Activated naive CD4-positive, alpha-beta T cell treated with anti-CD3 and anti-CD28 coated beads, Interleukin-2, amount 50 U/mL, for 24 hours (primary cell): ENCODE results near the gene GSTM3.
"Not testable (repeated sequence)": the region's sequence is repeated elsewhere in the genome, so short reads cannot be mapped to it uniquely, and the experiment has no call there.

Experiments used
- H3K27ac Mint-ChIP-seq: one replicate; pipeline ENCODE4 v1.8.0; 2021; ENCODE audit warnings: mild to moderate bottlenecking, mixed read lengths
- H3K27me3 Mint-ChIP-seq: one replicate; pipeline ENCODE4 v1.8.0; 2021; ENCODE audit warnings: mixed read lengths
- H3K36me3 Mint-ChIP-seq: one replicate; pipeline ENCODE4 v1.8.0; 2021; ENCODE audit warnings: mixed read lengths
- H3K4me1 Mint-ChIP-seq: one replicate; pipeline ENCODE4 v1.8.0; 2021; ENCODE audit warnings: mixed read lengths
- H3K4me3 Mint-ChIP-seq: one replicate; pipeline ENCODE4 v1.8.0; 2021; ENCODE audit warnings: mild to moderate bottlenecking, mixed read lengths
- H3K9me3 Mint-ChIP-seq: one replicate; pipeline ENCODE4 v1.8.0; 2021; ENCODE audit warnings: mixed read lengths

GSTM3 gene

GRCh38 chr1:109708949-109709348 is 31.9 kb downstream of the GSTM3 start:
- not testable (repeated sequence) for H3K9me3 Mint-ChIP-seq, H3K4me3 Mint-ChIP-seq, H3K27ac Mint-ChIP-seq, H3K27me3 Mint-ChIP-seq, H3K4me1 Mint-ChIP-seq
- peaks cover 20% of the 10 kb centered on the region for H3K36me3 Mint-ChIP-seq

- H3K36me3 Mint-ChIP-seq = peaks cover 24% of the 10 kb centered on the region
- no peaks in the 10 kb centered on the region for H3K27me3 Mint-ChIP-seq
- no peak overlapping the region for H3K27ac Mint-ChIP-seq
- no peaks in the 10 kb centered on the region for H3K4me1 Mint-ChIP-seq
- no peaks in the 10 kb centered on the region for H3K9me3 Mint-ChIP-seq
- H3K4me3 Mint-ChIP-seq = no peak overlapping the region
Measured at GRCh38 chr1:109705411-109705810, 35.4 kb downstream of the GSTM3 start.

GRCh38 chr1:109704173-109704572 is 36.7 kb downstream of the GSTM3 start:
- no peak overlapping the region for H3K27ac Mint-ChIP-seq
- H3K27me3 Mint-ChIP-seq = no peaks in the 10 kb centered on the region
- H3K36me3 Mint-ChIP-seq = peaks cover 20% of the 10 kb centered on the region
- H3K4me1 Mint-ChIP-seq = no peaks in the 10 kb centered on the region
- no peak overlapping the region for H3K4me3 Mint-ChIP-seq
- H3K9me3 Mint-ChIP-seq = no peaks in the 10 kb centered on the region

- H3K27ac Mint-ChIP-seq, H3K4me3 Mint-ChIP-seq, H3K27me3 Mint-ChIP-seq, H3K4me1 Mint-ChIP-seq, H3K9me3 Mint-ChIP-seq: not testable (repeated sequence)
- H3K36me3 Mint-ChIP-seq = peaks cover 13% of the 10 kb centered on the region
Measured at GRCh38 chr1:109702940-109703339, 37.9 kb downstream of the GSTM3 start.

- not testable (repeated sequence) for H3K9me3 Mint-ChIP-seq, H3K4me3 Mint-ChIP-seq, H3K27me3 Mint-ChIP-seq, H3K36me3 Mint-ChIP-seq, H3K4me1 Mint-ChIP-seq, H3K27ac Mint-ChIP-seq
Measured at GRCh38 chr1:109697861-109698260, 43.0 kb downstream of the GSTM3 start.

- H3K27me3 Mint-ChIP-seq = no peaks in the 10 kb centered on the region
- H3K27ac Mint-ChIP-seq = no peak overlapping the region
- no peaks in the 10 kb centered on the region for H3K9me3 Mint-ChIP-seq
- no peak overlapping the region for H3K4me3 Mint-ChIP-seq
- no peaks in the 10 kb centered on the region for H3K4me1 Mint-ChIP-seq
- no peaks in the 10 kb centered on the region for H3K36me3 Mint-ChIP-seq
Measured at GRCh38 chr1:109697066-109697465, 43.8 kb downstream of the GSTM3 start.

- not testable (repeated sequence) for H3K27me3 Mint-ChIP-seq, H3K27ac Mint-ChIP-seq, H3K9me3 Mint-ChIP-seq, H3K4me1 Mint-ChIP-seq, H3K36me3 Mint-ChIP-seq, H3K4me3 Mint-ChIP-seq
Measured at GRCh38 chr1:109695138-109695537, 45.7 kb downstream of the GSTM3 start.

GRCh38 chr1:109694400-109694799 is 46.4 kb downstream of the GSTM3 start:
- not testable (repeated sequence) for H3K9me3 Mint-ChIP-seq, H3K4me3 Mint-ChIP-seq, H3K27me3 Mint-ChIP-seq, H3K36me3 Mint-ChIP-seq, H3K4me1 Mint-ChIP-seq, H3K27ac Mint-ChIP-seq

- Mint-ChIP-seq H3K36me3 (peaks cover 5% of the 10 kb centered on the region), H3K4me1 (peaks cover 7% of the 10 kb centered on the region), H3K4me3 (no peak overlapping the region), H3K27ac (no peak overlapping the region), H3K9me3 (no peaks in the 10 kb centered on the region), H3K27me3 (no peaks in the 10 kb centered on the region)
Measured at GRCh38 chr1:109691759-109692158, 49.1 kb downstream of the GSTM3 start.

GRCh38 chr1:109689844-109690405 is 50.9 kb downstream of the GSTM3 start:
- H3K9me3 Mint-ChIP-seq = no peaks in the 10 kb centered on the region
- H3K27ac Mint-ChIP-seq = peak overlapping the region; percentile 59
- peaks cover 5% of the 10 kb centered on the region for H3K36me3 Mint-ChIP-seq
- H3K4me1 Mint-ChIP-seq = peaks cover 7% of the 10 kb centered on the region
- H3K27me3 Mint-ChIP-seq = no peaks in the 10 kb centered on the region
- H3K4me3 Mint-ChIP-seq = no peak overlapping the region

GRCh38 chr1:109687641-109688499 is 53.0 kb downstream of the GSTM3 start, which contains the start of gene GSTM1:
GSTM1 (plus strand) TSS chr1:109687817; CDS start chr1:109687874, 57 bp downstream.
- Mint-ChIP-seq H3K36me3 (peaks cover 5% of the 10 kb centered on the region), H3K4me3 (peak within 1 kb of the TSS; percentile 85), H3K9me3 (no peaks in the 10 kb centered on the region), H3K27ac (peak within 1 kb of the TSS; percentile 92), H3K27me3 (no peaks in the 10 kb centered on the region), H3K4me1 (peaks cover 7% of the 10 kb centered on the region)

GRCh38 chr1:109687109-109687508 is 53.7 kb downstream of the GSTM3 start:
- not testable (repeated sequence) for H3K27me3 Mint-ChIP-seq, H3K4me1 Mint-ChIP-seq, H3K9me3 Mint-ChIP-seq, H3K36me3 Mint-ChIP-seq
- H3K27ac Mint-ChIP-seq = peak overlapping the region; percentile 84
- H3K4me3 Mint-ChIP-seq = peak overlapping the region; percentile 85

GRCh38 chr1:109685890-109686289 is 54.9 kb downstream of the GSTM3 start:
- not testable (repeated sequence) for H3K9me3 Mint-ChIP-seq, H3K4me1 Mint-ChIP-seq, H3K27ac Mint-ChIP-seq, H3K36me3 Mint-ChIP-seq, H3K27me3 Mint-ChIP-seq, H3K4me3 Mint-ChIP-seq

GRCh38 chr1:109685399-109685798 is 55.4 kb downstream of the GSTM3 start:
- H3K4me3 Mint-ChIP-seq, H3K27me3 Mint-ChIP-seq, H3K27ac Mint-ChIP-seq, H3K36me3 Mint-ChIP-seq, H3K9me3 Mint-ChIP-seq, H3K4me1 Mint-ChIP-seq: not testable (repeated sequence)

- not testable (repeated sequence) for H3K9me3 Mint-ChIP-seq, H3K27me3 Mint-ChIP-seq
Measured at GRCh38 chr1:109684777-109685176, 56.1 kb downstream of the GSTM3 start.

More at GRCh38 chr1:109684777-109685176, 56.1 kb downstream of the GSTM3 start:
- H3K4me3 Mint-ChIP-seq, H3K4me1 Mint-ChIP-seq, H3K27ac Mint-ChIP-seq, H3K36me3 Mint-ChIP-seq: not testable (repeated sequence)
